Ovary (tissue), 3 donors: ENCODE measurements around the gene ST3GAL3.

Experiments
- EP300 ChIP-seq: sonication (generic); formaldehyde crosslinking; IDR thresholded peaks from one replicate; pipeline ENCODE4 v1.6.1; 2017; ENCODE audit warnings: antibody characterized with exemption
- POLR2A ChIP-seq: fragments of 450-650 bp; IDR thresholded peaks from one replicate; pipeline ENCODE4 v1.6.1; 2017; ENCODE audit warnings: antibody characterized with exemption, mild to moderate bottlenecking, moderate library complexity
- TF ChIP-seq, protein P1 (sequence below), 3 donors: fragments of 450-650 bp in 2 of 3; fragments of 200-600 bp in 1 of 3; IDR thresholded peaks; one replicate each; pipeline versions ENCODE4 v1.5.1 to v1.8.0; 2016 to 2022; ENCODE audit warnings: antibody characterized with exemption in 3 of 3, mild to moderate bottlenecking in 1 of 3
- donor health status: DM: no; HTN: no; CAD: no.

DNA sequence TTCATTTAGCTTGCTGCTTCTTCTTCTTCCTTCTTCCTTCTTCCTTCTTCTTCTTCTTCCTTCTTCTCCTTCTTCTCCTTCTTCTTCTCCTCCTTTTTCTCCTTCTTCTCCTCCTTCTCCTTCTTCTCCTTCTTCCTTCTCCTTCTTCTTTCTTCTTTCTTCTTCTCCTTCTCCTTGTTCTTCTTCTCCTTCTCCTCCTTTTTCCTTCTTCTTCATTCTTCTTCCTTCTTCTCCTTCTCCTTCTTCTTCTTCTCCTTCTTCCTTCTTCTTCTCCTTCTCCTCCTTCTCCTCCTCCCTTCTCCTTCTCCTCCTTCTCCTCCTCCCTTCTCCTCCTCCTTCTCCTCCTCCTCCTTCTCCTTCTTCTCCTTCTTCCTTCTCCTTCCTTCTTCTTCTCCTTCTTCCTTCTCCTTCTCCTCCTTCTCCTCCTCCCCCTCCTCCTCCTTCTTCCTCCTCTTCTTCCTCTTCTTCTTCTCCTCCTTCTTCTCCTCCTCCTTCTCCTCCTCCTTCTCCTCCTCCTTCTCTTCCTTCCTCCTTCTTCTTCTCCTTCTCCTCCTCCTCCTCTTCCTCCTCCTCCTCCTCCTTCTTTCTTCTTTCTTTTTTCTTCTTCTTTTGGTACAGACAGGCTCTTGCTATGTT is 110.1 kb downstream of the ST3GAL3 start:
- TF ChIP-seq, protein P1, sequence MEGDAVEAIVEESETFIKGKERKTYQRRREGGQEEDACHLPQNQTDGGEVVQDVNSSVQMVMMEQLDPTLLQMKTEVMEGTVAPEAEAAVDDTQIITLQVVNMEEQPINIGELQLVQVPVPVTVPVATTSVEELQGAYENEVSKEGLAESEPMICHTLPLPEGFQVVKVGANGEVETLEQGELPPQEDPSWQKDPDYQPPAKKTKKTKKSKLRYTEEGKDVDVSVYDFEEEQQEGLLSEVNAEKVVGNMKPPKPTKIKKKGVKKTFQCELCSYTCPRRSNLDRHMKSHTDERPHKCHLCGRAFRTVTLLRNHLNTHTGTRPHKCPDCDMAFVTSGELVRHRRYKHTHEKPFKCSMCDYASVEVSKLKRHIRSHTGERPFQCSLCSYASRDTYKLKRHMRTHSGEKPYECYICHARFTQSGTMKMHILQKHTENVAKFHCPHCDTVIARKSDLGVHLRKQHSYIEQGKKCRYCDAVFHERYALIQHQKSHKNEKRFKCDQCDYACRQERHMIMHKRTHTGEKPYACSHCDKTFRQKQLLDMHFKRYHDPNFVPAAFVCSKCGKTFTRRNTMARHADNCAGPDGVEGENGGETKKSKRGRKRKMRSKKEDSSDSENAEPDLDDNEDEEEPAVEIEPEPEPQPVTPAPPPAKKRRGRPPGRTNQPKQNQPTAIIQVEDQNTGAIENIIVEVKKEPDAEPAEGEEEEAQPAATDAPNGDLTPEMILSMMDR (IDR thresholded peaks at IDR 0.05) = no peak
- no peak for TF ChIP-seq POLR2A
- no peak for TF ChIP-seq EP300
